H1 (cell line): ENCODE data around the gene WDR37. TPM values are rescaled to one million over a fixed set of nuclear protein-coding genes. Genes with fewer than 3 reads are reported as not detected.

Experiments
- CTCF ChIA-PET: fragments of 300-600 bp; sonication (Branson Sonifier 250); formaldehyde crosslinking; loops from one replicate; lab custom pipeline; 2021; ENCODE audit not compliant: partially characterized antibody; lab: Charles Lee
- POLR2A ChIA-PET: fragments of 300-600 bp; sonication (Branson Sonifier 250); formaldehyde crosslinking; loops from one replicate; lab custom pipeline; 2021; ENCODE audit warnings: inconsistent platforms; ENCODE audit not compliant: partially characterized antibody; lab: Charles Lee
- DNase-seq, 2 experiments: peaks; one replicate each; pipeline versions ENCODE4 v3.0.0 to v3.0.0-alpha.2; 2010 to 2022; ENCODE audit warnings: low spot score in 2 of 2, low read depth in 1 of 2, mixed read lengths in 1 of 2
- FAIRE-seq: peaks from 2 replicates; lab custom pipeline; 2011; peaks lifted over from hg19 to GRCh38; lab: Jason Lieb, UNC
- H2AFZ ChIP-seq: 2 replicates; pipeline ENCODE4 v1.8.1; 2012; ENCODE audit warnings: low read length, inconsistent platforms
- H2AK5ac ChIP-seq: 2 replicates; pipeline ENCODE4 v1.6.1; 2013; ENCODE audit warnings: low read depth, low read length
- H2BK120ac ChIP-seq: replicated peaks from 2 replicates; pipeline ENCODE3; 2013; ENCODE audit warnings: low read depth, low read length, inconsistent platforms
- H2BK12ac ChIP-seq: 2 replicates; pipeline ENCODE4 v1.6.1; 2013; ENCODE audit warnings: low read depth, low read length
- H2BK15ac ChIP-seq: 2 replicates; pipeline ENCODE4 v1.6.1; 2013; ENCODE audit warnings: low read length
- H2BK20ac ChIP-seq: 2 replicates; pipeline ENCODE4 v1.6.1; 2013; ENCODE audit warnings: low read length
- H2BK5ac ChIP-seq: 2 replicates; pipeline ENCODE4 v1.6.1; 2013; ENCODE audit warnings: low read depth, low read length
- H3K14ac ChIP-seq: 2 replicates; pipeline ENCODE4 v1.6.1; 2013; ENCODE audit warnings: inconsistent platforms; ENCODE audit not compliant: insufficient read length
- H3K18ac ChIP-seq: 2 replicates; pipeline ENCODE4 v1.6.1; 2013; ENCODE audit warnings: low read length; ENCODE audit errors: extremely low read depth
- H3K23ac ChIP-seq: 2 replicates; pipeline ENCODE4 v1.6.1; 2013; ENCODE audit warnings: inconsistent platforms; ENCODE audit not compliant: insufficient read length
- H3K23me2 ChIP-seq: 2 replicates; pipeline ENCODE4 v1.6.1; 2013; ENCODE audit warnings: low read depth, low read length
- H3K27ac ChIP-seq: 2 replicates; pipeline ENCODE4 v1.6.1; 2011; ENCODE audit warnings: low read depth, low read length, inconsistent platforms
- H3K27me3 ChIP-seq, 4 experiments: replicated peaks in 1 of 4; 1 replicate in 1 of 4; 2 replicates in 3 of 4; pipeline versions ENCODE4 v1.6.1 to v1.8.1; 2011 to 2013; ENCODE audit warnings: low read length in 3 of 4, mild to moderate bottlenecking in 3 of 4, inconsistent platforms in 2 of 4, mixed read lengths in 2 of 4, moderate library complexity in 1 of 4; ENCODE audit not compliant: control insufficient read depth in 3 of 4, insufficient read depth in 3 of 4; ENCODE audit errors: extremely low read depth in 1 of 4
- H3K36me3 ChIP-seq, 4 experiments: 2 replicates each; pipeline versions ENCODE4 v1.6.1 to v1.8.1; 2011 to 2013; ENCODE audit warnings: mild to moderate bottlenecking in 4 of 4, low read length in 3 of 4, moderate library complexity in 2 of 4, control low read depth in 1 of 4, inconsistent platforms in 1 of 4; ENCODE audit not compliant: insufficient read depth in 4 of 4, control insufficient read depth in 2 of 4
- H3K4ac ChIP-seq: replicated peaks from 2 replicates; pipeline ENCODE3; 2013; ENCODE audit warnings: low read length, low read depth, mixed read lengths, inconsistent platforms; ENCODE audit not compliant: insufficient read length
- H3K4me1 ChIP-seq, 4 experiments: replicated peaks in 1 of 4; 1 replicate in 1 of 4; 2 replicates in 3 of 4; pipeline versions ENCODE4 v1.6.1 to v1.8.1; 2011 to 2013; ENCODE audit warnings: low read length in 3 of 4, inconsistent platforms in 2 of 4, mixed read lengths in 1 of 4; ENCODE audit not compliant: insufficient read depth in 4 of 4, control insufficient read depth in 3 of 4
- H3K4me2 ChIP-seq, 2 experiments: 2 replicates each; pipeline versions ENCODE4 v1.6.1 to v1.8.1; 2011 to 2013; ENCODE audit warnings: low read depth in 2 of 2, low read length in 2 of 2, control low read depth in 1 of 2, inconsistent platforms in 1 of 2, mild to moderate bottlenecking in 1 of 2; ENCODE audit not compliant: insufficient read depth in 1 of 2
- H3K4me3 ChIP-seq, 4 experiments: fragments of 200-600, 300-600 bp in 1 of 4; sonication (generic), shearing (Covaris generic), sonication (Bioruptor Twin) in 1 of 4; 2 replicates each; pipeline versions ENCODE4 v1.5.1 to v1.8.1; 2011 to 2016; ENCODE audit warnings: low read length in 4 of 4, low read depth in 3 of 4, control low read depth in 2 of 4, inconsistent platforms in 2 of 4, mild to moderate bottlenecking in 2 of 4, mixed read lengths in 1 of 4, moderate library complexity in 1 of 4; ENCODE audit not compliant: insufficient read depth in 2 of 4; ENCODE audit errors: extremely low read depth in 1 of 4
- H3K56ac ChIP-seq: replicated peaks from 2 replicates; pipeline ENCODE3; 2013; ENCODE audit warnings: low read depth, mild to moderate bottlenecking, mixed read lengths, low read length, inconsistent platforms; ENCODE audit not compliant: insufficient read length
- H3K79me1 ChIP-seq: 2 replicates; pipeline ENCODE4 v1.6.1; 2013; ENCODE audit warnings: low read depth, low read length, control low read depth
- H3K79me2 ChIP-seq, 2 experiments: 2 replicates each; pipeline versions ENCODE4 v1.6.1 to v1.8.1; 2012 to 2013; ENCODE audit warnings: low read length in 2 of 2, mild to moderate bottlenecking in 2 of 2, inconsistent platforms in 1 of 2; ENCODE audit not compliant: insufficient read depth in 2 of 2, control insufficient read depth in 1 of 2
- H3K9ac ChIP-seq, 4 experiments: replicated peaks in 1 of 4; 1 replicate in 1 of 4; 2 replicates in 3 of 4; pipeline versions ENCODE4 v1.6.1 to v1.8.1; 2011 to 2013; ENCODE audit warnings: low read depth in 3 of 4, low read length in 3 of 4, control low read depth in 2 of 4, mild to moderate bottlenecking in 2 of 4, moderate library complexity in 2 of 4, inconsistent platforms in 1 of 4; ENCODE audit errors: extremely low read depth in 1 of 4
- H3K9me3 ChIP-seq, 2 experiments: 2 replicates each; pipeline versions ENCODE4 v1.6.1 to v1.8.1; 2012 to 2013; ENCODE audit warnings: mild to moderate bottlenecking in 2 of 2, moderate library complexity in 2 of 2, control low read depth in 1 of 2, inconsistent platforms in 1 of 2, low read depth in 1 of 2, low read length in 1 of 2, mixed read lengths in 1 of 2; ENCODE audit not compliant: insufficient read depth in 2 of 2
- H4K20me1 ChIP-seq, 2 experiments: replicated peaks in 1 of 2; 2 replicates each; pipeline versions ENCODE3 to v1.8.1; 2011 to 2013; ENCODE audit warnings: inconsistent platforms in 2 of 2, low read length in 2 of 2, mild to moderate bottlenecking in 1 of 2; ENCODE audit not compliant: insufficient read depth in 2 of 2, control insufficient read depth in 1 of 2
- H4K5ac ChIP-seq: 2 replicates; pipeline ENCODE4 v1.6.1; 2013; ENCODE audit warnings: low read length, low read depth, mixed read lengths, inconsistent platforms; ENCODE audit not compliant: insufficient read length
- H4K8ac ChIP-seq: 2 replicates; pipeline ENCODE4 v1.8.0; 2013; ENCODE audit warnings: mild to moderate bottlenecking, moderate library complexity, low read length, inconsistent platforms; ENCODE audit not compliant: insufficient read depth; ENCODE audit errors: extremely low read depth
- H4K91ac ChIP-seq: replicated peaks from 2 replicates; pipeline ENCODE3; 2013; ENCODE audit warnings: low read length, mixed read lengths, inconsistent platforms; ENCODE audit not compliant: insufficient read length
- GABPA ChIP-seq: IDR thresholded peaks from 2 replicates; pipeline ENCODE4 v1.6.1; 2011; ENCODE audit warnings: mild to moderate bottlenecking, low read length, moderate library complexity, borderline replicate concordance; ENCODE audit not compliant: insufficient read depth
- YY1 ChIP-seq: IDR thresholded peaks from 2 replicates; pipeline ENCODE4 v1.6.1; 2011; ENCODE audit warnings: low read depth, mild to moderate bottlenecking, low read length
- polyA plus RNA-seq, 7 experiments: library from polyadenylated mRNA; depleted of rRNA in 3 of 7; stranded (reverse) in 5 of 7; unstranded in 2 of 7; fragments of >200 nt in 5 of 7; fragments of 200-250 nt in 2 of 7; gene quantifications; 1 replicate in 5 of 7; 2 replicates in 1 of 7; 4 replicates in 1 of 7; pipeline versions ENCODE4 v1.2.1 to v1.2.3, GENCODE V29; 2011 to 2013; ENCODE audit warnings: missing spikeins in 2 of 7, mixed read lengths in 2 of 7
- total RNA-seq: library from RNA; stranded (reverse); fragmentation: NEBNext Ultra II Directional; extraction: Animal tissue kit (Norgen Biotek cat#: 25700); gene quantifications from 2 replicates; pipeline ENCODE4 v1.2.1, GENCODE V29; 2021
- TF ChIP-seq, protein P1 (sequence below): IDR thresholded peaks from 2 replicates; pipeline ENCODE4 v1.6.1; 2011; ENCODE audit warnings: low read depth, mild to moderate bottlenecking, low read length; ENCODE audit not compliant: insufficient read depth

WDR37 gene
- total and polyA plus RNA-seq, 2 of the 8 experiments (the other 6 are each of a cell fraction or from before 2014, with no cell fraction given): 9.6 to 12.0 TPM

DNA sequence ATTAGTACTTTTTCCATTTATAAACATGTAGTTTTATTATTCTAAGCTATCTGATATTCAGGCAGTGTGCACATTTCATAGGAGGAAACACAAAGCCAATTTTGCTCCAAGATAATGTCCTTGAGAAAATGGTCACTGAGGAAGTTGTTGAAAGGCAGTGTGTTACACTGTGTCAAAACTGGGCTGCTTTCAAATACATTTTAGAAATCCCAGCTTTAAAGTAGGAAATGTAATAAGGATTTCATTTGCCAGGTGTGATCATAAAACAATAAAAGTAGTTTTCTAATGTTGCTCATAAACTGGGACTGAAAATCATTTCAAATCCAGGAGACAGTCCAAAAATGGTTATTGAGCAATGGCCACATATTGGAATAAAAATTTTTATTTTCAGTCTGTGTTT is 80.1 kb downstream of the WDR37 start:
- H2AK5ac ChIP-seq: no peak overlapping the region

More for the DNA sequence above, 80.1 kb downstream of the WDR37 start:
- no peak overlapping the region for H3K9ac ChIP-seq
- H3K4me1 ChIP-seq: no peaks in the 10 kb centered on the region; a peak in 2 of 7 replicates
- no peaks in the 10 kb centered on the region for H3K27me3 ChIP-seq
- TF ChIP-seq GABPA (no peak), YY1 (no peak)
- TF ChIP-seq, protein P1, sequence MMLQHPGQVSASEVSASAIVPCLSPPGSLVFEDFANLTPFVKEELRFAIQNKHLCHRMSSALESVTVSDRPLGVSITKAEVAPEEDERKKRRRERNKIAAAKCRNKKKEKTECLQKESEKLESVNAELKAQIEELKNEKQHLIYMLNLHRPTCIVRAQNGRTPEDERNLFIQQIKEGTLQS: no peak
- TF ChIP-seq, all 59 proteins: peak for 0
- Histone ChIP-seq H3K27ac (no peak overlapping the region), H3K23me2 (no peaks in the 10 kb centered on the region), H3K23ac (no peak overlapping the region), H3K79me1 (no peaks in the 10 kb centered on the region), H2BK120ac (no peak overlapping the region), H3K56ac (no peak overlapping the region), H2BK5ac (no peak overlapping the region), H2BK15ac (no peak overlapping the region), H2AFZ (no peak overlapping the region), H3K9me3 (no peaks in the 10 kb centered on the region; a peak in 1 of 4 replicates), H4K5ac (no peak overlapping the region), H4K8ac (no peak overlapping the region), H4K20me1 (no peaks in the 10 kb centered on the region), H3K18ac (no peak overlapping the region), H2BK12ac (no peak overlapping the region), H3K14ac (no peak overlapping the region), H3K36me3 (no peaks in the 10 kb centered on the region; a peak in 1 of 8 replicates), H3K4me2 (no peak overlapping the region), H3K4me3 (no peak overlapping the region), H3K79me2 (no peaks in the 10 kb centered on the region), H2BK20ac (no peak overlapping the region), H3K4ac (no peak overlapping the region), H4K91ac (no peak overlapping the region)
- ChIA-PET CTCF (no interaction called here), POLR2A (no interaction called here)
- no peak for DNase-seq
- no peak for FAIRE-seq
